GM19351 (cell line): ENCODE results near the gene VPS33B.

Experiments
- ATAC-seq: cut with Tn5 transposase; IDR thresholded peaks from one replicate; pipeline ENCODE4 v1.9.1; 2021; ENCODE audit warnings: mild to moderate bottlenecking, moderate library complexity; ENCODE audit not compliant: unreplicated experiment

VPS33B gene

DNA sequence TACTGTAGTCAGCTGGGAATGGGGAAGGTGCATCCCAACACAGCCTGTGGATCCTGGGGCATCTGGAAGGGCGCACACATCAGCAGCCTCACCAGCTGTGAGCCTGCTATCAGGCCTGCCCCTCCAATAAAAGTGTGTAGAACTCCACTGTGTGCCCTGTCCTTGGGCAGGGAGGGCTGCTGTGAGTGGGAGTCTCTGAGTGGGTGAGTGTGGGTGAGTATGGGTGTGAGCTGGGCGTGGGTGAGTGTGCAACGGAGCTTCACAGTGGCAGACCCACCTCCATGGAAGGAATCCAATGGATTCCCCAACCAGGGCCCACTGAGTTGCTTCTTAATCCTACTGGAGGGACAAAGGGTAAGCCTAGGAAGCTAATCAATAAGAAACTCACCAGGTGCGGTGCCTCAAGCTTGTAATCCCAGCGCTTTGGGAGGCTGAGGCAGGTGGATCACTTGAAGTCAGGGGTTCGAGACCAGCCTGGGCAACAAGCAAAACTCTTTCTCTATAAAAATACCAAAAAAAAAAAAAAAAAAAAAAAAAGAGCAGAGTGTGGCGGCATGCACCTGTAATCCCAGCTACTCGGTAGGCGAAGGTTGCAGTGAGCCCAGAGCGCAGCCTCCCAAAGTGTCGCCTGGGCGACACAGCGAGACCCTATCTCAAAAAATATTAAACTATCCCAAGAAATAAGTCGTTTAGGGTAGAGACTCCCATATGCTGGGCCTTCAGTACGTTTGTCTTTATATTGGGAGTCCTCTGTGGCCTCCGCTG, 68.3 kb downstream of the VPS33B start:
- no peak for ATAC-seq

DNA sequence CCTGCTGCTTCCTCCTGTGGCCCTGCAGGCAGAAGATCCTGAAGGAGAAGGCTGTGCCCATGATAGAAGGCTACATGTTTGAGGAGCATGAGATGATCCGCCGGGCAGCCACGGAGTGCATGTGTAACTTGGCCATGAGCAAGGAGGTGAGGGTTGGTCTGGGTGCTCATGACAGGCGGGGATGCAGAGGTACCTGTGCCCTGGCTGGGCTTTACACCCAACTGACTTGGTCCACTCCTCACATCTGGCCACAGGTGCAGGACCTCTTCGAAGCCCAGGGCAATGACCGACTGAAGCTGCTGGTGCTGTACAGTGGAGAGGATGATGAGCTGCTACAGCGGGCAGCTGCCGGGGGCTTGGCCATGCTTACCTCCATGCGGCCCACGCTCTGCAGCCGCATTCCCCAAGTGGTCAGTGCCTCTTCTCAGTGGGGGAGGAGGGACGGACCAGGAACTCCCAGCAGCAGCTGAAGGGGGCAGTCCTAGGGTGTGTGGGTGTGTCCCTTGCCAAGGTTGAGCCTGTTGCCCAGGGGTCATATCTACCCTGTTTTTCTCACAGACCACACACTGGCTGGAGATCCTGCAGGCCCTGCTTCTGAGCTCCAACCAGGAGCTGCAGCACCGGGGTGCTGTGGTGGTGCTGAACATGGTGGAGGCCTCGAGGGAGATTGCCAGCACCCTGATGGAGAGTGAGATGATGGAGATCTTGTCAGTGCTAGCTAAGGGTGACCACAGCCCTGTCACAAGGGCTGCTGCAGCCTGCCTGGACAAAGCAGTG, 69.3 kb downstream of the VPS33B start:
- no peak for ATAC-seq

DNA sequence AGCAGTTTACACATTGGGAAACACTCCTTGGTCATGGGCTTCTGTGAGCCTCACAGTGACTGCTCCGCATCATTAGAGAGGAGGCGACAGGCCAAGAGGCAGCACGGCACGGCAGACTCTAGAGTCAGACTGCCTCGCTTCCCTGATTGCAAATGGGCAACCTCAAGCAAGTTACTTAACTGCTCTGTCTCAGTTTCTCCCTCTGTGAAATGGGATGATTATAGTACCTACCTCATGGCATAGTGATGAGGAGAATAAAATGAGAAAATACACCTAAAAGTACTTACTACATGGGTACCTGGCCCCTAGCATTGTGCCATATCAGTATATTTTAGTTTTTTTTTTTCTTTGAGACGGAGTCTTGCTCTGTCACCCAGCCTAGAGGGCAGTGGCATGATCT, 71.7 kb downstream of the VPS33B start:
- ATAC-seq = no peak

DNA sequence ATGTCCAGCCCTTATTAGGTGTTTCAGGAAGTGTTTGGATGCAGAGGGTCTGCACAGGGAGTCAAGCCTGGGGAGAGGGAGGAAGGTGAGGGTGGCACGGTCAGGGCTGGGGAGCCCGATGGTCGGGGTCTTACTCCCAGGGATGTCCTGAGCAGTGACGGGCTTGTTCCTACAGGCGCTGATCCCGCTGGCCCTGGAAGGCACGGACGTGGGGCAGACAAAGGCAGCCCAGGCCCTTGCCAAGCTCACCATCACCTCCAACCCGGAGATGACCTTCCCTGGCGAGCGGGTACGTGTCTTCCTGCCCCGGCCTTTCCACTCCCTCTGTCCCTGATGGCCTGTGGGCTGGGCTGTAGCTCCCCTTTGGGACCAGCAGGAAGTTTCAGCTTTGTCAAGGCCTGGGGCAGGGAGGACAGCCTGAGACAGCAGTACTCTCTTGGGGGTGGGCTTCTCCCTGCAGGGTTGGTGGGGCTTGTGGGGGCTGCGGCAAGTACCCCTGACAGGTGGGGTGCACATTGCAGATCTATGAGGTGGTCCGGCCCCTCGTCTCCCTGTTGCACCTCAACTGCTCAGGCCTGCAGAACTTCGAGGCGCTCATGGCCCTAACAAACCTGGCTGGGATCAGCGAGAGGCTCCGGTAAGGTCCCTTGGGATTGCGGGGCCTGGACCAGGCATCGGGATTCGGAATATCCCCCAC, 72.3 kb downstream of the VPS33B start:
- ATAC-seq = no peak
